Measurements from ENCODE around the gene TRPM3.

DNA sequence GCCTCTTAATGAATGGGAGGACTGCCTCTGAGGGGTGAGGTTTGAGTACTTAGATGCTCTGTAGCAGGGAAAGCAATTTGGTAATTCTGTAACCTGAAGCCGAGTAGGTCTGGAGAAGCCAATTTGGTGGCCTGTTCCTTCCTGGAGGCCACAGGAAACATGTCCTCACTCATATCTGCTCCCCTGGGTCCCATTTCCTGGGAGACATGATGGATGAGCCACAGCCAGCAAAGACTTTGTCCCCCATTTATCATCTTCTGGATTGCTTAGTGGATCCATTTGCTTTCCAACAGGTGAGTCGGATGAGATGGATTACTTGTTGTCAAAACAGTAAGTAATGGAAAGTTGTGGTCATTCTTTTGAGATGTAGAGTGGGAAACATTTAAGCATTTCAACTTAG, 607.1 kb downstream of the TRPM3 start:
- TF ChIP-seq POLR2A (IDR thresholded peaks at IDR 0.05) (no peak), POLR2AphosphoS5 (IDR thresholded peaks at IDR 0.05; ENCODE audit: insufficient read depth in 1 of 2, low read depth in 1 of 2) (no peak)
- TF ChIP-seq, protein P1, sequence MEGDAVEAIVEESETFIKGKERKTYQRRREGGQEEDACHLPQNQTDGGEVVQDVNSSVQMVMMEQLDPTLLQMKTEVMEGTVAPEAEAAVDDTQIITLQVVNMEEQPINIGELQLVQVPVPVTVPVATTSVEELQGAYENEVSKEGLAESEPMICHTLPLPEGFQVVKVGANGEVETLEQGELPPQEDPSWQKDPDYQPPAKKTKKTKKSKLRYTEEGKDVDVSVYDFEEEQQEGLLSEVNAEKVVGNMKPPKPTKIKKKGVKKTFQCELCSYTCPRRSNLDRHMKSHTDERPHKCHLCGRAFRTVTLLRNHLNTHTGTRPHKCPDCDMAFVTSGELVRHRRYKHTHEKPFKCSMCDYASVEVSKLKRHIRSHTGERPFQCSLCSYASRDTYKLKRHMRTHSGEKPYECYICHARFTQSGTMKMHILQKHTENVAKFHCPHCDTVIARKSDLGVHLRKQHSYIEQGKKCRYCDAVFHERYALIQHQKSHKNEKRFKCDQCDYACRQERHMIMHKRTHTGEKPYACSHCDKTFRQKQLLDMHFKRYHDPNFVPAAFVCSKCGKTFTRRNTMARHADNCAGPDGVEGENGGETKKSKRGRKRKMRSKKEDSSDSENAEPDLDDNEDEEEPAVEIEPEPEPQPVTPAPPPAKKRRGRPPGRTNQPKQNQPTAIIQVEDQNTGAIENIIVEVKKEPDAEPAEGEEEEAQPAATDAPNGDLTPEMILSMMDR (IDR thresholded peaks at IDR 0.05) = no peak

Measured in vagina (tissue), 2 donors.